GM21360 (cell line): ENCODE measurements around the gene RARRES2.
"Not testable (repeated sequence)": the region's sequence is repeated elsewhere in the genome, so short reads cannot be mapped to it uniquely, and the experiment has no call there.

Source experiments
- ATAC-seq: cut with Tn5 transposase; IDR thresholded peaks from one replicate; pipeline ENCODE4 v1.9.1; 2021; ENCODE audit warnings: mild to moderate bottlenecking, moderate library complexity; ENCODE audit not compliant: unreplicated experiment

Gene RARRES2

GRCh38 chr7:150297978-150298377 lies 43.5 kb downstream of the RARRES2 start:
- ATAC-seq: not testable (repeated sequence)

DNA sequence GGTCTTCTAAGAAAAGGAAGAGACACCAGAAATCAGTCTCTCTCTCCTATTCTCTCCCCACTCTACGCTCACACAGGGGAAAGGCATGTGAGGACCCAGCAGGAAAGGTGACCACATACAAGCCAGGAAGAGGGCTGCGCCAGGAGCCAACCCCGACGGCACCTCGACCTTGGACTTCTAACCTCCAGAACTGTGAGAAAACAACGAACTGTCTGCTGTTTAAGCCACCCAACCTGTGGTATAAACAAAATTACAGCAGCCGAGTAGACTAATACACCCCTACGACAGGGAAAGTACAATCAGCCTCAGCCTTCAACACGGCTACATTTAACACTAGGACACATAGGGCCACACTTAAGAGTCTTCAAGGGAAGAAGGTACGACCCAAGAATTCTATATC lies 44.6 kb downstream of the RARRES2 start:
- ATAC-seq: not testable (repeated sequence)

- not testable (repeated sequence) for ATAC-seq
Measured at GRCh38 chr7:150295614-150296013, 45.8 kb downstream of the RARRES2 start.

GRCh38 chr7:150295027-150295426 lies 46.4 kb downstream of the RARRES2 start:
- not testable (repeated sequence) for ATAC-seq

- ATAC-seq: not testable (repeated sequence)
Measured at GRCh38 chr7:150290317-150290716, 51.1 kb downstream of the RARRES2 start.

DNA sequence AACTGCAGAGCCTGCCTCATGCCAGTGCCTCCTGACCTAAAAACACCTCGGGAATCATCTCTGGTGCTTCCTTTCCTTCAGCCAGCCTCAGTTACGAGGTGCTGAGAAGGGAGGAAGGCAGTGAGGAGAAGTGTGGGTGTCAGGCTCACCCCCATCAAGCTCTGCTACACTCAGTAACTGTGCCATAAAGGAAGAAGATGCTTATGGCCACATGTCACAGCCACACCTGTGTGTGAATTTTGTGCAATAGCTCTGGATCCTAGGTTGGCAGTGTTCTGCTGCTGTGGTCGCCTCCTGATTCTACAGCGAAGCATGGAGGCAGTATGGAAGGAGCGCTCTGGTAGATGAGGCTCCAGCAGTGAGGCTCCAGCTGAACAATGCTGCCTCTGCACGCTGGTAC lies 52.6 kb downstream of the RARRES2 start:
- ATAC-seq: not testable (repeated sequence)
